HEK293 (cell line): ENCODE data around the gene DCTN4.

ENCODE experiments used
- CTCF ChIA-PET: fragments of 350-600 bp; formaldehyde crosslinking; extraction: SDS; loops from one replicate; lab custom pipeline; 2021; ENCODE audit warnings: antibody characterized with exemption; lab: Yijun Ruan, JAX
- POLR2A ChIA-PET: fragments of 300-600 bp; formaldehyde crosslinking; extraction: SDS; loops from one replicate; lab custom pipeline; 2020; ENCODE audit warnings: antibody characterized with exemption, inconsistent platforms; lab: Yijun Ruan, JAX
- H3K27ac ChIP-seq: fragments of 200-500 bp; sonication (Bioruptor generic); 2 replicates; pipeline ENCODE4 v1.5.1; 2014; ENCODE audit warnings: low read depth, low read length, control low read depth, inconsistent platforms; ENCODE audit errors: extremely low read depth
- H3K36me3 ChIP-seq, 2 experiments: fragments of 200-500 bp in 1 of 2; sonication (Bioruptor generic) in 1 of 2; 1 replicate in 1 of 2; 2 replicates in 1 of 2; pipeline ENCODE4 v1.5.1; 2014 to 2017; ENCODE audit warnings: inconsistent platforms in 2 of 2, low read length in 2 of 2; ENCODE audit not compliant: control insufficient read depth in 2 of 2, insufficient read depth in 1 of 2
- H3K4me1 ChIP-seq: fragments of 200-500 bp; sonication (Bioruptor generic); 2 replicates; pipeline ENCODE4 v1.5.1; 2014; ENCODE audit warnings: mild to moderate bottlenecking, low read length, inconsistent platforms; ENCODE audit not compliant: control insufficient read depth, insufficient read depth
- H3K4me3 ChIP-seq: 2 replicates; pipeline ENCODE4 v1.5.1; 2011; ENCODE audit warnings: low read depth, mild to moderate bottlenecking, control low read depth, low read length, moderate library complexity
- H3K9me3 ChIP-seq: fragments of 200-500 bp; sonication (Bioruptor generic); 2 replicates; pipeline ENCODE4 v1.5.1; 2014; ENCODE audit warnings: low read depth, low read length, inconsistent platforms; ENCODE audit not compliant: control insufficient read depth, insufficient read depth
- GLIS1 ChIP-seq: fragments of 450-650 bp; formaldehyde crosslinking; IDR thresholded peaks from 2 replicates; pipeline ENCODE4 v1.5.1; 2016; ENCODE audit warnings: missing biosample characterization, missing genetic modification characterization
- KLF8 ChIP-seq: fragments of 450-650 bp; formaldehyde crosslinking; IDR thresholded peaks from 2 replicates; pipeline ENCODE4 v1.5.1; 2016; ENCODE audit warnings: missing biosample characterization, missing genetic modification characterization
- MZF1 ChIP-seq: fragments of 450-650 bp; formaldehyde crosslinking; IDR thresholded peaks from 2 replicates; pipeline ENCODE4 v1.5.1; 2017; ENCODE audit warnings: missing biosample characterization, missing genetic modification characterization, borderline replicate concordance
- SCRT1 ChIP-seq: fragments of 450-650 bp; formaldehyde crosslinking; IDR thresholded peaks from 2 replicates; pipeline ENCODE4 v1.5.1; 2016; ENCODE audit warnings: missing biosample characterization, missing genetic modification characterization, borderline replicate concordance
- TCF7L2 ChIP-seq: IDR thresholded peaks from 2 replicates; pipeline ENCODE4 v1.6.1; 2011; ENCODE audit warnings: low read depth, mild to moderate bottlenecking, inconsistent platforms, low read length, moderate library complexity, borderline replicate concordance
- ZBTB17 ChIP-seq: fragments of 450-650 bp; formaldehyde crosslinking; IDR thresholded peaks from 2 replicates; pipeline ENCODE4 v1.5.1; 2016; ENCODE audit warnings: missing biosample characterization, missing genetic modification characterization
- ZNF114 ChIP-seq: fragments of 450-650 bp; formaldehyde crosslinking; IDR thresholded peaks from 2 replicates; pipeline ENCODE4 v1.5.0; 2017; ENCODE audit warnings: missing biosample characterization, missing genetic modification characterization
- ZNF18 ChIP-seq: fragments of 450-650 bp; formaldehyde crosslinking; IDR thresholded peaks from 2 replicates; pipeline ENCODE4 v1.5.1; 2016; ENCODE audit warnings: missing biosample characterization, missing genetic modification characterization
- ZNF184 ChIP-seq: fragments of 450-650 bp; IDR thresholded peaks from 2 replicates; pipeline ENCODE4 v1.5.1; 2018; ENCODE audit warnings: missing biosample characterization, mild to moderate bottlenecking, missing genetic modification characterization
- ZNF248 ChIP-seq: fragments of 450-650 bp; formaldehyde crosslinking; IDR thresholded peaks from 2 replicates; pipeline ENCODE4 v1.5.1; 2017; ENCODE audit warnings: missing biosample characterization, missing genetic modification characterization
- ZNF280D ChIP-seq: fragments of 450-650 bp; formaldehyde crosslinking; IDR thresholded peaks from 2 replicates; pipeline ENCODE4 v1.5.1; 2016; ENCODE audit warnings: missing biosample characterization, missing genetic modification characterization
- ZNF404 ChIP-seq: fragments of 450-650 bp; formaldehyde crosslinking; IDR thresholded peaks from 2 replicates; pipeline ENCODE4 v1.5.1; 2017; ENCODE audit warnings: missing biosample characterization, missing genetic modification characterization
- ZNF658 ChIP-seq: fragments of 450-650 bp; formaldehyde crosslinking; IDR thresholded peaks from 2 replicates; pipeline ENCODE4; 2016; ENCODE audit warnings: missing biosample characterization, missing genetic modification characterization
- ZNF701 ChIP-seq: fragments of 450-650 bp; formaldehyde crosslinking; IDR thresholded peaks from 2 replicates; pipeline ENCODE4 v1.5.1; 2016; ENCODE audit warnings: missing biosample characterization, missing genetic modification characterization
- ZNF707 ChIP-seq: fragments of 450-650 bp; formaldehyde crosslinking; IDR thresholded peaks from 2 replicates; pipeline ENCODE4 v1.5.1; 2016; ENCODE audit warnings: missing biosample characterization, missing genetic modification characterization
- ZNF837 ChIP-seq: fragments of 450-650 bp; formaldehyde crosslinking; IDR thresholded peaks from 2 replicates; pipeline ENCODE4 v1.5.1; 2016; ENCODE audit warnings: missing biosample characterization, missing genetic modification characterization
- TF ChIP-seq, protein P1 (sequence below): fragments of 450-650 bp; formaldehyde crosslinking; IDR thresholded peaks from 2 replicates; pipeline ENCODE4 v1.5.1; 2016; ENCODE audit warnings: missing biosample characterization, missing genetic modification characterization, low read depth
- TF ChIP-seq, protein P2 (sequence below): fragments of 450-650 bp; formaldehyde crosslinking; IDR thresholded peaks from 2 replicates; pipeline ENCODE4 v1.5.1; 2016; ENCODE audit warnings: missing biosample characterization, missing genetic modification characterization, low read depth

The DCTN4 gene

GRCh38 chr5:150662731-150663516, 95.9 kb downstream of the DCTN4 start:
- H3K9me3 ChIP-seq: no peaks in the 10 kb centered on the region
- TF ChIP-seq ZNF658 (tag by site-specific recombination) (no peak), ZNF280D (tag by site-specific recombination) (no peak), ZNF701 (tag by site-specific recombination) (no peak), ZNF707 (tag by site-specific recombination) (no peak), KLF8 (tag by site-specific recombination) (no peak), ZNF114 (tag by site-specific recombination) (no peak), ZBTB17 (tag by site-specific recombination) (no peak), MZF1 (tag by site-specific recombination) (no peak), ZNF184 (tag by site-specific recombination) (no peak), ZNF404 (no peak), ZNF18 (tag by site-specific recombination) (no peak), TCF7L2 (no peak), ZNF248 (tag by site-specific recombination) (no peak), GLIS1 (tag by site-specific recombination) (no peak), ZNF837 (no peak), SCRT1 (tag by site-specific recombination) (no peak)
- TF ChIP-seq, protein P1, sequence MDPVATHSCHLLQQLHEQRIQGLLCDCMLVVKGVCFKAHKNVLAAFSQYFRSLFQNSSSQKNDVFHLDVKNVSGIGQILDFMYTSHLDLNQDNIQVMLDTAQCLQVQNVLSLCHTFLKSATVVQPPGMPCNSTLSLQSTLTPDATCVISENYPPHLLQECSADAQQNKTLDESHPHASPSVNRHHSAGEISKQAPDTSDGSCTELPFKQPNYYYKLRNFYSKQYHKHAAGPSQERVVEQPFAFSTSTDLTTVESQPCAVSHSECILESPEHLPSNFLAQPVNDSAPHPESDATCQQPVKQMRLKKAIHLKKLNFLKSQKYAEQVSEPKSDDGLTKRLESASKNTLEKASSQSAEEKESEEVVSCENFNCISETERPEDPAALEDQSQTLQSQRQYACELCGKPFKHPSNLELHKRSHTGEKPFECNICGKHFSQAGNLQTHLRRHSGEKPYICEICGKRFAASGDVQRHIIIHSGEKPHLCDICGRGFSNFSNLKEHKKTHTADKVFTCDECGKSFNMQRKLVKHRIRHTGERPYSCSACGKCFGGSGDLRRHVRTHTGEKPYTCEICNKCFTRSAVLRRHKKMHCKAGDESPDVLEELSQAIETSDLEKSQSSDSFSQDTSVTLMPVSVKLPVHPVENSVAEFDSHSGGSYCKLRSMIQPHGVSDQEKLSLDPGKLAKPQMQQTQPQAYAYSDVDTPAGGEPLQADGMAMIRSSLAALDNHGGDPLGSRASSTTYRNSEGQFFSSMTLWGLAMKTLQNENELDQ (tag by site-specific recombination): no peak
- TF ChIP-seq, protein P2, sequence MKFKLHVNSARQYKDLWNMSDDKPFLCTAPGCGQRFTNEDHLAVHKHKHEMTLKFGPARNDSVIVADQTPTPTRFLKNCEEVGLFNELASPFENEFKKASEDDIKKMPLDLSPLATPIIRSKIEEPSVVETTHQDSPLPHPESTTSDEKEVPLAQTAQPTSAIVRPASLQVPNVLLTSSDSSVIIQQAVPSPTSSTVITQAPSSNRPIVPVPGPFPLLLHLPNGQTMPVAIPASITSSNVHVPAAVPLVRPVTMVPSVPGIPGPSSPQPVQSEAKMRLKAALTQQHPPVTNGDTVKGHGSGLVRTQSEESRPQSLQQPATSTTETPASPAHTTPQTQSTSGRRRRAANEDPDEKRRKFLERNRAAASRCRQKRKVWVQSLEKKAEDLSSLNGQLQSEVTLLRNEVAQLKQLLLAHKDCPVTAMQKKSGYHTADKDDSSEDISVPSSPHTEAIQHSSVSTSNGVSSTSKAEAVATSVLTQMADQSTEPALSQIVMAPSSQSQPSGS (tag by site-specific recombination): no peak
- H3K27ac ChIP-seq: no peak overlapping the region
- no peaks in the 10 kb centered on the region for H3K36me3 ChIP-seq
- ChIA-PET POLR2A (interaction anchor here (0.7 kb wide), 1 partner anchor 107 kb away, joined by 4 read pairs; no protein-coding TSS in a partner anchor), CTCF (interaction anchor here (0.8 to 1.2 kb wide), 3 partner anchors 10 to 118 kb away, joined by 3 to 4 read pairs (median 3); no protein-coding TSS in a partner anchor)
- no peaks in the 10 kb centered on the region for H3K4me1 ChIP-seq
- H3K4me3 ChIP-seq: no peak overlapping the region
